ENCODE measurements around the gene DOCK10.

- TF ChIP-seq CTCF (IDR thresholded peaks at IDR 0.05) (no peak), POLR2A (IDR thresholded peaks at IDR 0.05) (no peak)
These were observed 30.9 kb upstream of the DOCK10 start for GRCh38 chr2:225073198-225073597.

Data from uterus (tissue), 2 donors.